NCI-H446 (cell line): ENCODE data around the gene ABL1.
A peak's percentile ranks its signal among the peaks of the same experiment; 100 is the strongest.

ENCODE experiments used
- DNase-seq, 2 experiments: peaks; one replicate each; lab custom pipeline; 2025; lab: John Stamatoyannopoulos, UW

Gene ABL1

GRCh38 chr9:130931508-130932254 is 96.6 kb downstream of the ABL1 start:
- peak in 1 of 2 experiments; percentile 25 for DNase-seq

- no peak for DNase-seq
These were observed 97.4 kb downstream of the ABL1 start for GRCh38 chr9:130932255-130933079.

GRCh38 chr9:130933114-130934046 is 98.3 kb downstream of the ABL1 start:
- DNase-seq: no peak

DNA sequence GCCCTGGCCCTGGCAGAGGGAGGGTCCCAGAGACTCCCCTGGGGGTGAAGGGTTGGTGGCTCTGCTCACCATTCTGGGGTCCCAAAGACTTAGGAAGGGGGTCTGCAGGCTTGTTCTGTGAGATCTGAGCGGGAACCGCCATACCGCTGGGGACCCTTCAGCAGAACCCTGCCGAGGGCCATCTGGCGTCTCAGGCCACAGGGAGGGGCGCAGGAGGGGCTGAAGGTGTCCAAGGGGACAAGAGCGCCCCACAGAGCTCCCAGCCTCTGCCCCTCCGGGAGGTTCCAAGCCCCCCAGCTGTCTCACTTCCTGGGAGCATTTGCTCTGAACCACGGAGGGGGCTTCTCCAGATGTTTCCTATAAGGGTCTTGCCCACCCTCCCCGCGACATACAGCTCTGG is 99.2 kb downstream of the ABL1 start:
- DNase-seq: no peak

DNA sequence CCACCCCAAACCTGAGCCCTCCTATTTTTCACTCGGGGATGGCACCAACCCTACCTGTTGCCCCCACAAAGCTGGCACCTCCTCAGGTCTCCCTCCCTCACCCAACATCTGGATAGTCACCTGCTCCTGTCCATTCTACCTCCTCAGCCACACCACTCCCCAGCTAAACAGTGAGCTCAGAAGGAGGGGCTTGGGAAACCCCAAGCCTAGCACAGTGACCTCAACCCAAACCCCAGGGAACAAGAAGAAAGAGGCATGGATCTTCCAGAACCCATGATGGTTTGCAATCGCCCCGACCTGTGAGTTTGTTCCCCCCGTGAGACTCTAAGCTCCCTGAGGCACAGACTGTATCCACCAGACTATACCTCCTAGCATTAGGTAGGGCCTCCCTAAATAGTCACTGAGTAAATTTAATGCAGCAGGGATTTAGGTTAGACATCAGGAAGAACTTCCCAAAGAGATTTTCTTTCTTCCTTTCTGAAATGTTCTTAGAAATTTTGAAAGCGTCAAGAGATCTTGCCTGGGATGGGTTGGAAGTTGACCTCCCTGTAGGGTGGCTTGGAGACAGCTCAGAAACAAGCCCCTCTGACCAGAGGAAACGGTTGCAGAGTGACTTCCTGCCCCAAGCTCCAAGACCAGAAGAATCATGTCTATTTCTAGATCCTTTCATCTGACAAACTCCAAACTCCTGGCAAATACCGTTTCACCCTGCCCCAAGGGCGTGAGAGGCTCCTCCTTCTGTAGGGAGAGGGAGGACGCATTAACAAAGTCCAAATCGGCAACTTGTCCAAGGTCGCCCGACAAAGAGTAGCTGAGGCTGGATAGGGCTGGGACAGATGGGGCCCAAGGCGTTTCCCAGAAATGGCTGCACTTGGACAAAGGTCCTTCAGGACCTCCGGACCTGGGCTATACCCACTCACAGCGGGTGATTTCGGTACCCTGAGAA is 99.9 kb downstream of the ABL1 start:
- DNase-seq: no peak

GRCh38 chr9:130935648-130936271 is 100.7 kb downstream of the ABL1 start:
- no peak for DNase-seq

- peak; percentile 75 to 87 for DNase-seq
These were observed 101.4 kb downstream of the ABL1 start for GRCh38 chr9:130936285-130937117.
